ENCODE measurements around the gene EREG.
A peak's percentile ranks its signal among the peaks of the same experiment; 100 is the strongest.
"Not testable (repeated sequence)": the region's sequence is repeated elsewhere in the genome, so short reads cannot be mapped to it uniquely, and the experiment has no call there.

Gene EREG

GRCh38 chr4:74390677-74391076 lies 25.7 kb downstream of the EREG start:
- DNase-seq (ENCODE audit: low spot score), result no peak

- DNase-seq (ENCODE audit: low spot score), result no peak
Observed at GRCh38 chr4:74391346-74391745, 26.4 kb downstream of the EREG start.

GRCh38 chr4:74391890-74392475 lies 27.0 kb downstream of the EREG start:
- no peak for DNase-seq (ENCODE audit: low spot score)

- DNase-seq (ENCODE audit: low spot score), result peak; percentile 92
Observed at GRCh38 chr4:74394476-74395136, 29.7 kb downstream of the EREG start.

DNA sequence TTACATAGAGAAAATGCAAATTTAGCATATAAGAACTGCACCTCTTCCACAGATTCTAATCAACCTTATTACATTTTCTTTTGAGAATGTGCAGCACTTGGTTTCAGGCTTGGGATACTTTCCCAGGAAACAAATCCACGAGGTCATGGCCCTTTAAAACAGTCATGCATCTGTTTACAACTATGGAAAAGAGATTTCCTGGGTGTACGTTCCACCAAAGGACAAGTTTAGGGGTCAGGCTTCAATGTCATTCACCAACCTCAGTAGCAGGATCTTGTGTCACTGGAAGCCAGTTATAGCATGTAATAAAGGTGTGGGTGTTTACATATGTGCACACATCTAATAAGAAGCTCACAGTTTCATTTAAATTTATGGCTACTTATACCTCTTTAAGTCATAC lies 30.7 kb downstream of the EREG start:
- DNase-seq (ENCODE audit: low spot score), result peak; percentile 51

DNA sequence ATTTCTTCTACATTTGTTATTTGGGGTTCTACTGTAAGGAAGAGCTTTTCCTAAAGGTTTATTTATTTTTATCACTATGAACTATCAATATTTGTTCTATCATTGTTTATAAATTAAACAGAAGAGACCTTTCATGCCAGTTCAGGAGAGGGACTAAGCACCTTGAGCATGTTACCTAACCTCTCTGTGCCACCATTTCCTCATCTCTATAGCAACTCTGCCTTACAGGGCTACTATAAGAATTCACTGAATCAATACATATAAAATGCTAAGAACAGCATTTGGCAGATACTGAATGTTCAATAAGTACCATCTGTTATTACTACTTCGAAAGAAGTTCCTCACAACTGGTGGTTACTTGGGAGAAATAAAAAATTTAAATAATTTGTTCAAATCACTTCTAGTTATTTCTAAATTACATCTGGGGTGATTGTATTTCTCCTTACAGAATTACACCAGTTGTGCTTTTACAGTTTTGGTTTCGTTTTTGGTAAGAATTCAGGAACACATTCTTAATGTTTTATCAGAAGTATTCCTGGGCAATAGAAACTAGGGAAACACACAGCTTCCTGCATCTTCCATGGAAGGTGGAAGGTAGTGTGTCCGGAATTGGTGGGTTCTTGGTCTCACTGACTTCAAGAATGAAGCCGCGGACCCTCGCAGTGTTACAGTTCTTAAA lies 32.9 kb downstream of the EREG start:
- no peak for DNase-seq (ENCODE audit: low spot score)

DNA sequence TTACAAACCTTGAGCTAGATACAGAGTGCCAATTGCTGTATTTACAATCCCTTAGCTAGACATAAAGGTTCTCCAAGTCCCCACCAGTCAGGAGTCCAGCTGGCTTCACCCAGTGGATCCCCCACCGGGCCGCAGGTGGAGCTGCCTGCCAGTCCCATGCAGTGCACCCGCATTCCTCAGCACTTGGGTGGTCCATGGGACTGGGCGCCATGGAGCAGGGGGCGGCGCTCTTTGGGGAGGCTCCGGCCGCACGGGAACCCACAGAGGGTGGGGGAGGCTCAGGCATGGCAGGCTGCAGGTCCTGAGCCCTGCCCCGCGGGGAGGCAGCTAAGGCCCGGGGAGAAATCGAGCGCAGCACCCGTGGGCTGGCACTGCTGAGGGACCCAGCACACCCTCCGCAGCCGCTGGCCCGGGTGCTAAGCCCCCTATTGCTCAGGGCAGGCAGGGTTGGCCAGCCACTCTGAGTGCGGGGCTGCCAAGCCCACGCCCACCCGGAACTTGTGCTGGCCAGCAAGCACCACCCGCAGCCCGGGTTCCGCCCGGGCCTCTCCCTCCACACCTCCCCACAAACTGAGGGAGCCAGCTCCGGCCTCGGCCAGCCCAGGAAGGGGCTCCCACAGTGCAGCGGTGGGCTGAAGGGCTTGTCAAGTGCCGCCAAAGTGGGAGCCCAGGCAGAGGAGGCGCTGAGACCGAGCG lies 34.1 kb downstream of the EREG start:
- DNase-seq (ENCODE audit: low spot score), result not testable (repeated sequence)

GRCh38 chr4:74400395-74400794 lies 35.5 kb downstream of the EREG start:
- DNase-seq (ENCODE audit: low spot score), result no peak

DNA sequence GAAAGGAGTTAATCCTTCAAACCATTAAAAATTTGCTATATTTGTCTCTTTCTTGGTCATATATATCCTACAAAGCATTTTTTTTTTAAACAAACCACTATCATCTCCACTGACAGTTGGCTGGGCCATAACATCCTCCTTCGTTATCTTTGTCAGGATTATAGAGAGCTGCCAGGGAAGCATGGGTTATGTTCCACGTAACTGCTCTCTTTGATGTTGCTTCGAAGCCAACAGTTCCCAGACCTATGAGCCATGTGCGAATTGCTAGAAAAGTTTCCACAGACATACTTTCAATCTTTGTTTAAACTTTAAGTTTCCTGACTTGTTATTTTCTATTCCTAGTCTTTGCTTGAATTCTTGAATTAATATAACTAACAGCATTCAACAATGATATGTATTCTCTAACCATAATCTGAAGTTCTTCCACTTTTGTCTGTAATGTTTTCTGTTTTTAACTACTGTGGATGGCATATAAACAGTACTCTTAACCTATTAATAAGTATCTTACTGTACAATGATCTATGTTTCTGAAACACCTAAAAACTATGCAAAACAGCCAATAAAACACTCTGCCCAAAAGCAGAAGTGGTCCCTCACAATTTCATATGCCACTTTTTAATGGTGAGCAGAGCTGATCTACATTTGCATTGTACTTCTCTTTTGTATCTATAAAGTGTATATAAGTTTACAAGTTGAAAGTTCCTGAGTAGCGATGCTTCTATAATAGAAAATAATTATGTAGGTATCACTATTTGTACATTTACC lies 37.9 kb downstream of the EREG start:
- DNase-seq (ENCODE audit: low spot score), result no peak

GRCh38 chr4:74407891-74408290 lies 42.9 kb downstream of the EREG start:
- DNase-seq (ENCODE audit: low spot score), result no peak

DNA sequence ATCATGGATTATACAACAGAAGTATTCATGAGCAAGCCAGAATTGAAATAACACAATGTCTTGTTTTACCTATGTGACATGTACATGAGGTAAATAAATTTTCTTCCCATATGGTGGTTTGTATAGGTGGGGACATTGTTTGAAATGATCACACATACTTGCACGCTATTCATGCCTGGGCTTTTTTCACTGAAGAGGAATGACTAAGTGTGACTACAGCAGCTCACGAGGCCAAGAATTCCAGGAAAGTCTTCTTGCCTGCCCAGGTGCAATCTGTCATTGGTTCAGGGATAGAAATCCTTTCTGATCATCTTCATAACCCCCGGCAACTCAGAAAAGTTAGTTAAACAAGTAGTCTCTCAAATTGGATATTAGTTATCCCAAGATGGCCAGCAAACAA lies 43.7 kb downstream of the EREG start:
- no peak for DNase-seq (ENCODE audit: low spot score)

- no peak for DNase-seq (ENCODE audit: low spot score)
Observed at GRCh38 chr4:74410272-74410671, 45.3 kb downstream of the EREG start.

DNA sequence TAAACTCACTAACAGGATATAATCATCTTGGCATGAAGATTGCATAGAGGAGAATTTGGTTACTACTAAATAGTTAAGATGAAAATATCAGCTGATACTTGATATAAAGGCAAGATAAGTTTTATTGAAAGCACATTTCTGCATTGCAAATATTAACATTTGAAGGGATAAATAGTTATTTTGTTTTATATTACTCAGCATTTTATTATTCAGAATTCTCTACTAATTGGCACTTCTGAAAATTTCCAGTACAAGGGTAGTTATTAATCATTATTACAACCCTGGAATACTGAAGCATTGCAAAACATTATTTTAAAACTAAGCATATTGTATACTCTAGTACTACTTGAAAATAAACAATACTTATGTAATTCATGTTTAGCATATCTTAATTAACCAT lies 47.3 kb downstream of the EREG start:
- no peak for DNase-seq (ENCODE audit: low spot score)

- no peak for DNase-seq (ENCODE audit: low spot score)
Observed at GRCh38 chr4:74413265-74413664, 48.3 kb downstream of the EREG start.

GRCh38 chr4:74414149-74414809 lies 49.3 kb downstream of the EREG start:
- DNase-seq (ENCODE audit: low spot score), result no peak

GRCh38 chr4:74415602-74416300 lies 50.8 kb downstream of the EREG start:
- DNase-seq (ENCODE audit: low spot score), result no peak

- peak; percentile 83 for DNase-seq (ENCODE audit: low spot score)
Observed at GRCh38 chr4:74418063-74418670, 53.2 kb downstream of the EREG start.

DNA sequence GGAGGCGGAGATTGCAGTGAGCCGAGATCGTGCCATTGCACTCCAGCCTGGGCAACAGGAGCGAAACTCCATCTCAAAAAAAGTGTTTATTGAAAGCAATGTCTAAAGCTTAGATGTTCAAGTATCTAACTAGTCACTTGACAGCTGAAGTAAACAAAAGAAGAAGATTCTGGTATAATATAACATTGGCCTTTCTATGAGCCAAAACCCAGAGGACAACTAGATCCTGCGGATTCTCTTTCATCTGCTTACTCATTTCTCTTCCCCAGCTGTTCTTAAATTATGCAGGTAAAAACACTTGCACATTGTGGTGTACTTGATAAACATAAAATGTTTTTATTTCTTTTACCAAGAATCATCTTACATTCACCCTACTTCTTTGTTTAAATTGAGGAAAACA lies 55.9 kb downstream of the EREG start:
- DNase-seq (ENCODE audit: low spot score), result no peak

- DNase-seq (ENCODE audit: low spot score), result peak; percentile 79
Observed at GRCh38 chr4:74423104-74423503, 58.2 kb downstream of the EREG start.

DNA sequence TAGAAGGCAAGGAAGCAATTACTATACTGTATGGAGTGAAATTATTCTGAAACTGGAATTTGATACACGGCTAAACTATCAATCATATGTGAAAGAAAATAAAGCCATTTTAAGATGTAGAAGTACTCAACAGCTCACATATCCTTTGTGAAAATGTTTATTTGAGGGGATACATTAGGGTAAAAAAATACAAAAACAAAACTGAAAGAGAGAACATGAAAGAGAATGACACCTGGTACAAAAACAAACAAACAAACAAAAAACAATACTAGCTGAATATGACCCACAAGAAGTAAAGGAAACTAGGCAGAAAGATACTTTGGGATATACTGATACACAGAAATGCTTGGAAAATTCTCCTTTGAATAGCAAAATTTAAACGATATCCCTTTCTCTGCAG lies 59.2 kb downstream of the EREG start:
- DNase-seq (ENCODE audit: low spot score), result no peak

- no peak for DNase-seq (ENCODE audit: low spot score)
Observed at GRCh38 chr4:74426101-74426500, 61.2 kb downstream of the EREG start.
